ENCODE results near the gene MYBBP1A.

Gene MYBBP1A

GRCh38 chr17:4560837-4561256 lies 5.7 kb upstream of the MYBBP1A start:
- TF ChIP-seq, protein P1, sequence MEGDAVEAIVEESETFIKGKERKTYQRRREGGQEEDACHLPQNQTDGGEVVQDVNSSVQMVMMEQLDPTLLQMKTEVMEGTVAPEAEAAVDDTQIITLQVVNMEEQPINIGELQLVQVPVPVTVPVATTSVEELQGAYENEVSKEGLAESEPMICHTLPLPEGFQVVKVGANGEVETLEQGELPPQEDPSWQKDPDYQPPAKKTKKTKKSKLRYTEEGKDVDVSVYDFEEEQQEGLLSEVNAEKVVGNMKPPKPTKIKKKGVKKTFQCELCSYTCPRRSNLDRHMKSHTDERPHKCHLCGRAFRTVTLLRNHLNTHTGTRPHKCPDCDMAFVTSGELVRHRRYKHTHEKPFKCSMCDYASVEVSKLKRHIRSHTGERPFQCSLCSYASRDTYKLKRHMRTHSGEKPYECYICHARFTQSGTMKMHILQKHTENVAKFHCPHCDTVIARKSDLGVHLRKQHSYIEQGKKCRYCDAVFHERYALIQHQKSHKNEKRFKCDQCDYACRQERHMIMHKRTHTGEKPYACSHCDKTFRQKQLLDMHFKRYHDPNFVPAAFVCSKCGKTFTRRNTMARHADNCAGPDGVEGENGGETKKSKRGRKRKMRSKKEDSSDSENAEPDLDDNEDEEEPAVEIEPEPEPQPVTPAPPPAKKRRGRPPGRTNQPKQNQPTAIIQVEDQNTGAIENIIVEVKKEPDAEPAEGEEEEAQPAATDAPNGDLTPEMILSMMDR (IDR thresholded peaks at IDR 0.05; ENCODE audit: extremely low read depth, insufficient read depth, missing control alignments) = no peak
- in situ Hi-C loops (cut with MboI; ENCODE audit: low pct_unique_long_range_greater_than_20kb, low sequenced_read_pairs, unreplicated experiment) = no loop called here
- DNase-seq (ENCODE audit: low spot score) = no peak

GRCh38 chr17:4560421-4560820 lies 5.2 kb upstream of the MYBBP1A start, which contains the start of gene GGT6:
Gene GGT6 (minus strand): TSS chr17:4560577. CDS start chr17:4560521, 56 bp downstream.
- TF ChIP-seq, protein P1 (IDR thresholded peaks at IDR 0.05; ENCODE audit: extremely low read depth, insufficient read depth, missing control alignments) = no peak
- no peak for DNase-seq (ENCODE audit: low spot score)
- in situ Hi-C loops (cut with MboI; ENCODE audit: low pct_unique_long_range_greater_than_20kb, low sequenced_read_pairs, unreplicated experiment) = no loop called here

DNA sequence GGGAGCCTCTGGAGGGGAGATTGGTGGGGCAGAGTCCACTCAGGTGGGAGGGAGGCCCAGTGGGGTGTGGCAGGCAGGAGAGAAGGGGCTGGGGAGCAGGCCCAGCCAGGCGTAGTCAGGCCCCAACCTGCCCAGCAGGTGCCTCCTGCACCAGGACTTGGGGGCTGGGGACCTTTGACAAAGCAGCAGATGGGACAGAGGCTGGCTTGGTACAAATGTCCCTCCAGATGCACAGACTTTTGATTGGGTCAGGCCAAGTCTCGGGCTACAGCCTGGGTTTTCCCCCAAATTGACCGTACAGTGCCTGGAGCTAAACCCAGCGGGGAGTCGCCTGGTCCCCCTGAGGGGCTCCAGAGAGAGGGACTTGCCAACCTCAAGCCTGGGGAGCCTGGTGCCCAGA lies 4.8 kb upstream of the MYBBP1A start:
- DNase-seq (ENCODE audit: low spot score) = no peak
- in situ Hi-C loops (cut with MboI; ENCODE audit: low pct_unique_long_range_greater_than_20kb, low sequenced_read_pairs, unreplicated experiment) = no loop called here

GRCh38 chr17:4559139-4559791 lies 4.1 kb upstream of the MYBBP1A start:
- in situ Hi-C loops (cut with MboI; ENCODE audit: low pct_unique_long_range_greater_than_20kb, low sequenced_read_pairs, unreplicated experiment) = no loop called here
- no peak for DNase-seq (ENCODE audit: low spot score)
- TF ChIP-seq, protein P1 (IDR thresholded peaks at IDR 0.05; ENCODE audit: extremely low read depth, insufficient read depth, missing control alignments) = no peak

More for the DNA sequence above, 4.8 kb upstream of the MYBBP1A start:
- TF ChIP-seq, protein P1 (IDR thresholded peaks at IDR 0.05; ENCODE audit: extremely low read depth, insufficient read depth, missing control alignments) = no peak

DNA sequence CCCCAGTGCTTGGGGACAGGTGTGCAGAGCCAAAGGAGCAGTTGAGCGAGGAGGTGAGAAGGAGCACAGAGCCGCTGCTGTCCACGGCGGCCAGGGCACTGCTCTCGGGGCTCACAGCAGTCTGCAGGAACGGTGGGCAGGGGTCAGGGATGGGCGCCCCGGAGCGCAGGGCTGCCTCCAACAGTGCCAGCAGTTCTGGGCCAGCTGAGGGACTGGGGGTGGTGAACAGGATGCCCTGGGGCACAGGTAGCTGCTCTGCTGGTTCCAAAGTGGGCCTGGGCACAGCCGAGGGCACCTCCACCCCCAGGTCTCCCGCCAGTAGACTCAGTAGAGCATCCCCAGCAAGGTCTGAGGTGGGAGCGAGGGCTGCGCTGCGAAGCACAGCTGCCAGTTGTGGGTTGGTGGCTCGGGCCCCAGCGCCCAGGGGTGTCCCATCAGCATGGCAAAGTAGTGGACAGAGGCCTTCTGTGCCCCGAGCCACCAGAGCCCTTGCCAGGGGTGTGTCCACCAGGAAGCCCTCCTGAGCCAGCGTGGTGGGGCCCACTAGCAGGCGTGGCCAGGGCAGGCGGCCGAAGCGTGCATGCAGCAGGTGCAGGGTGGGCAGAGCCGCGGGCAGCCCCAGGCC lies 3.3 kb upstream of the MYBBP1A start:
- no peak for DNase-seq (ENCODE audit: low spot score)
- in situ Hi-C loops (cut with MboI; ENCODE audit: low pct_unique_long_range_greater_than_20kb, low sequenced_read_pairs, unreplicated experiment) = no loop called here
- TF ChIP-seq, protein P1 (IDR thresholded peaks at IDR 0.05; ENCODE audit: extremely low read depth, insufficient read depth, missing control alignments) = no peak

GRCh38 chr17:4557626-4558346 lies 2.6 kb upstream of the MYBBP1A start:
- in situ Hi-C loops (cut with MboI; ENCODE audit: low pct_unique_long_range_greater_than_20kb, low sequenced_read_pairs, unreplicated experiment) = no loop called here
- TF ChIP-seq, protein P1 (IDR thresholded peaks at IDR 0.05; ENCODE audit: extremely low read depth, insufficient read depth, missing control alignments) = no peak
- no peak for DNase-seq (ENCODE audit: low spot score)
